IMR-90 (cell line): Measurements from ENCODE around the gene OBP2B. TPM values are rescaled to one million over a fixed set of nuclear protein-coding genes. Genes with fewer than 3 reads are reported as not detected.

Source experiments
- ATAC-seq: fragments of 200-7000 bp; cut with Tn5 transposase; 2 replicates; pipeline ENCODE4 v1.9.1; 2020; ENCODE audit warnings: low read depth, mild to moderate bottlenecking, moderate library complexity
- BruUV-seq: library from RNA; stranded (reverse); fragments of 400-500 nt; replicated peaks from 2 replicates; lab custom pipeline; 2021; lab: Mats Ljungman, UMichigan
- CTCF ChIA-PET: fragments of 300-600 bp; formaldehyde crosslinking; extraction: SDS; loops from one replicate; lab custom pipeline; 2021; ENCODE audit warnings: antibody characterized with exemption; lab: Yijun Ruan, JAX
- POLR2A ChIA-PET: fragments of 300-600 bp; sonication (Branson Sonifier 250); formaldehyde crosslinking; loops from one replicate; lab custom pipeline; 2022; ENCODE audit warnings: antibody characterized with exemption; ENCODE audit not compliant: unreplicated experiment; lab: Charles Lee
- DNase-seq: peaks from one replicate; pipeline ENCODE4 v3.0.0; 2013
- H2AFZ ChIP-seq: replicated peaks from 2 replicates; pipeline ENCODE3; 2013; ENCODE audit warnings: low read length, mild to moderate bottlenecking; ENCODE audit not compliant: poor library complexity
- H2AK5ac ChIP-seq: 2 replicates; pipeline ENCODE4 v1.6.1; 2013; ENCODE audit warnings: low read depth, low read length, inconsistent platforms
- H2AK9ac ChIP-seq: replicated peaks from 2 replicates; pipeline ENCODE3; 2013; ENCODE audit warnings: mild to moderate bottlenecking, low read depth, low read length, moderate library complexity; ENCODE audit not compliant: poor library complexity
- H2BK120ac ChIP-seq: 2 replicates; pipeline ENCODE4 v1.6.1; 2013; ENCODE audit warnings: low read depth, low read length, inconsistent platforms
- H2BK15ac ChIP-seq: 3 replicates; pipeline ENCODE4 v1.6.1; 2013; ENCODE audit warnings: low read depth, low read length, inconsistent platforms
- H2BK20ac ChIP-seq: 2 replicates; pipeline ENCODE4 v1.6.1; 2013; ENCODE audit warnings: low read depth, mild to moderate bottlenecking, inconsistent platforms, low read length, moderate library complexity
- H2BK5ac ChIP-seq: 2 replicates; pipeline ENCODE4 v1.6.1; 2013; ENCODE audit warnings: mild to moderate bottlenecking, low read depth, low read length, inconsistent platforms; ENCODE audit not compliant: poor library complexity, severe bottlenecking
- H3K14ac ChIP-seq: replicated peaks from 2 replicates; pipeline ENCODE4 v1.6.1; 2013; ENCODE audit warnings: low read depth, low read length, inconsistent platforms
- H3K18ac ChIP-seq: 2 replicates; pipeline ENCODE4 v1.6.1; 2013; ENCODE audit warnings: low read depth, low read length, control low read depth
- H3K23ac ChIP-seq: 2 replicates; pipeline ENCODE4 v1.6.1; 2013; ENCODE audit warnings: low read depth, low read length, inconsistent platforms
- H3K27ac ChIP-seq: 2 replicates; pipeline ENCODE4 v1.5.1; 2013; ENCODE audit warnings: mild to moderate bottlenecking, control low read depth, low read length; ENCODE audit not compliant: insufficient read depth
- H3K27me3 ChIP-seq: 2 replicates; pipeline ENCODE4 v1.6.1; 2013; ENCODE audit warnings: low read length; ENCODE audit not compliant: control insufficient read depth, insufficient read depth
- H3K36me3 ChIP-seq: 2 replicates; pipeline ENCODE4 v1.6.1; 2013; ENCODE audit warnings: low read length, mixed read lengths; ENCODE audit not compliant: control insufficient read depth, insufficient read depth
- H3K4ac ChIP-seq: 2 replicates; pipeline ENCODE4 v1.6.1; 2013; ENCODE audit warnings: low read depth, low read length, inconsistent platforms
- H3K4me1 ChIP-seq: 2 replicates; pipeline ENCODE4 v1.6.1; 2013; ENCODE audit warnings: low read length, mixed read lengths; ENCODE audit not compliant: control insufficient read depth, insufficient read depth
- H3K4me2 ChIP-seq: 2 replicates; pipeline ENCODE4 v1.6.1; 2013; ENCODE audit warnings: low read depth, mild to moderate bottlenecking, control low read depth, low read length, moderate library complexity
- H3K4me3 ChIP-seq: 2 replicates; pipeline ENCODE4 v1.5.1; 2013; ENCODE audit warnings: low read depth, mild to moderate bottlenecking, control low read depth, low read length, moderate library complexity; ENCODE audit not compliant: insufficient read depth
- H3K56ac ChIP-seq: 2 replicates; pipeline ENCODE4 v1.6.1; 2013; ENCODE audit warnings: low read length, inconsistent platforms; ENCODE audit not compliant: insufficient read depth; ENCODE audit errors: extremely low read depth
- H3K79me1 ChIP-seq, 2 experiments: 2 replicates each; pipeline ENCODE4 v1.6.1; 2013; ENCODE audit warnings: low read length in 2 of 2, inconsistent platforms in 1 of 2, low read depth in 1 of 2
- H3K9ac ChIP-seq: 2 replicates; pipeline ENCODE4 v1.6.1; 2013; ENCODE audit warnings: low read depth, low read length, control low read depth
- H3K9me1 ChIP-seq: 2 replicates; pipeline ENCODE4 v1.6.1; 2013; ENCODE audit warnings: low read length, inconsistent platforms; ENCODE audit not compliant: insufficient read depth
- H3K9me3 ChIP-seq: 2 replicates; pipeline ENCODE4 v1.6.1; 2013; ENCODE audit warnings: low read length; ENCODE audit not compliant: control insufficient read depth, insufficient read depth
- H4K20me1 ChIP-seq: 2 replicates; pipeline ENCODE4 v1.6.1; 2013; ENCODE audit warnings: low read length, inconsistent platforms; ENCODE audit not compliant: insufficient read depth
- H4K5ac ChIP-seq: 2 replicates; pipeline ENCODE4 v1.6.1; 2013; ENCODE audit warnings: mild to moderate bottlenecking, low read depth, low read length, control low read depth
- H4K8ac ChIP-seq, 2 experiments: 2 replicates each; pipeline ENCODE4 v1.6.1; 2013; ENCODE audit warnings: low read depth in 2 of 2, low read length in 2 of 2, control low read depth in 1 of 2, inconsistent platforms in 1 of 2
- H4K91ac ChIP-seq: 2 replicates; pipeline ENCODE4 v1.6.1; 2013; ENCODE audit warnings: low read depth, low read length, inconsistent platforms; ENCODE audit not compliant: insufficient read depth
- CHD1 ChIP-seq: IDR thresholded peaks from 2 replicates; pipeline ENCODE4 v1.6.1; 2012; ENCODE audit warnings: low read depth, low read length, improper control_type of control experiment
- CTCF ChIP-seq: conservative IDR thresholded peaks from 2 replicates; pipeline ENCODE4 v1.5.1; 2012; ENCODE audit warnings: mild to moderate bottlenecking, low read depth, low read length, improper control_type of control experiment
- MAFK ChIP-seq: IDR thresholded peaks from 2 replicates; pipeline ENCODE4 v1.6.1; 2012; ENCODE audit warnings: low read depth, low read length, improper control_type of control experiment
- MAZ ChIP-seq: IDR thresholded peaks from 2 replicates; pipeline ENCODE4 v1.6.1; 2012; ENCODE audit warnings: low read depth, mild to moderate bottlenecking, low read length, improper control_type of control experiment, moderate library complexity, borderline replicate concordance
- MXI1 ChIP-seq: IDR thresholded peaks from 2 replicates; pipeline ENCODE4 v1.6.1; 2012; ENCODE audit warnings: low read depth, mild to moderate bottlenecking, low read length, moderate library complexity, borderline replicate concordance
- NFE2L2 ChIP-seq: fragments of 150-350 bp; IDR thresholded peaks from 2 replicates; pipeline ENCODE4 v1.6.1; 2016; ENCODE audit warnings: low read depth, mild to moderate bottlenecking, low read length
- RFX5 ChIP-seq: IDR thresholded peaks from 2 replicates; pipeline ENCODE4 v1.8.0; 2012; ENCODE audit warnings: low read depth, mild to moderate bottlenecking, low read length, moderate library complexity
- SMC3 ChIP-seq: fragments of 150-350 bp; IDR thresholded peaks from 2 replicates; pipeline ENCODE4 v1.6.1; 2016; ENCODE audit warnings: low read depth, mild to moderate bottlenecking, antibody characterized with exemption, low read length, moderate library complexity
- USF2 ChIP-seq: fragments of 150-350 bp; IDR thresholded peaks from 2 replicates; pipeline ENCODE4 v1.6.1; 2017; ENCODE audit warnings: mild to moderate bottlenecking, antibody characterized with exemption, low read length, low read depth
- WGBS, 2 experiments: methylation state at CpG; one replicate each; pipeline versions ENCODE4 v1.1.5 to v1.1.7; 2013; ENCODE audit warnings: missing lambda C conversion rate in 2 of 2; ENCODE audit not compliant: insufficient read length in 1 of 2; ENCODE audit errors: extremely low coverage in 2 of 2; 5-methylcytosine and 5-hydroxymethylcytosine counted together
- dilution Hi-C: fragments of 300-500 bp; cut with HindIII; formaldehyde crosslinking; loops from one replicate; pipeline ENCODE4 v1.14.3; 2018; ENCODE audit warnings: low sequenced_read_pairs; ENCODE audit not compliant: unreplicated experiment
- in situ Hi-C: fragments of 300-500 bp; cut with MboI; formaldehyde crosslinking; loops from 3 replicates; pipeline ENCODE4 v1.14.3; 2019; ENCODE audit warnings: low sequenced_read_pairs, inconsistent platforms, mixed read lengths
- intact Hi-C: fragments of 100-400 bp; cut with micrococcal nuclease; formaldehyde crosslinking; loops from 2 replicates; pipeline ENCODE4 v1.10.0; 2022
- polyA plus RNA-seq, 3 experiments: library from polyadenylated mRNA; depleted of rRNA; stranded (reverse); fragments of >200 nt; gene quantifications; 2 replicates each; pipeline ENCODE4 v1.2.3, GENCODE V29; 2012; ENCODE audit warnings: low replicate concordance in 1 of 3
- total RNA-seq: library from RNA; depleted of rRNA; stranded (reverse); fragments of >200 nt; gene quantifications from 2 replicates; pipeline ENCODE4 v1.2.3, GENCODE V29; 2012

Gene OBP2B
- total and polyA plus RNA-seq, 2 of the 4 experiments (the other 2 are of a cell fraction) = not detected

- no peak overlapping the region for H3K27ac ChIP-seq
- no peak overlapping the region for H3K9ac ChIP-seq
- CTCF ChIA-PET = no interaction called here
- H4K20me1 ChIP-seq = no peaks in the 10 kb centered on the region
- no peak overlapping the region for H2BK120ac ChIP-seq
- H3K79me1 ChIP-seq = no peaks in the 10 kb centered on the region
- no peak overlapping the region for H2BK5ac ChIP-seq
- intact Hi-C loops (no loop called here), in situ Hi-C loops (no loop called here), dilution Hi-C loops (no loop called here)
- POLR2A ChIA-PET = no interaction called here
- no peak overlapping the region for H2AK5ac ChIP-seq
- ATAC-seq (no peak), DNase-seq (no peak)
- no peak overlapping the region for H4K91ac ChIP-seq
- no peak overlapping the region for H3K4ac ChIP-seq
- H3K56ac ChIP-seq = no peak overlapping the region
- H3K27me3 ChIP-seq = peaks cover 32% of the 10 kb centered on the region
- no peak overlapping the region for H4K5ac ChIP-seq
- H3K4me3 ChIP-seq = no peak overlapping the region
- 69% methylated on average over 6 of the region's 14 CpGs; no CpG with 5 or more reads in 1 of the 2 experiments for WGBS, 2 experiments
- TF ChIP-seq MAFK (no peak), MAZ (no peak), CHD1 (no peak), MXI1 (no peak), SMC3 (no peak), CTCF (no peak), RFX5 (no peak), NFE2L2 (no peak), USF2 (no peak)
- no peak overlapping the region for H2BK15ac ChIP-seq
- H2BK20ac ChIP-seq = no peak overlapping the region
- no peaks in the 10 kb centered on the region for H3K36me3 ChIP-seq
- no peak overlapping the region for H2AFZ ChIP-seq
- no peaks in the 10 kb centered on the region; the same call in 1 of the 2 replicates for H3K9me3 ChIP-seq
- no peak overlapping the region for H3K4me2 ChIP-seq
- no peak overlapping the region for H3K18ac ChIP-seq
- no peak overlapping the region for H2AK9ac ChIP-seq
- BruUV-seq = no TSS peak
- H3K9me1 ChIP-seq = no peaks in the 10 kb centered on the region
- no peak overlapping the region for H3K14ac ChIP-seq
- H3K4me1 ChIP-seq = no peaks in the 10 kb centered on the region
- H4K8ac ChIP-seq = no peak overlapping the region
- no peak overlapping the region for H3K23ac ChIP-seq
Measured at GRCh38 chr9:133207021-133207531, 2.0 kb downstream of the OBP2B start.
